SW480 (cell line): ENCODE results near the gene PCLO.
A peak's percentile ranks its signal among the peaks of the same experiment; 100 is the strongest.
"Not testable (repeated sequence)": the region's sequence is repeated elsewhere in the genome, so short reads cannot be mapped to it uniquely, and the experiment has no call there.

ENCODE experiments used
- DNase-seq: peaks from one replicate; pipeline ENCODE4 v3.0.0-alpha.2; 2016; ENCODE audit warnings: low spot score

Gene PCLO

DNA sequence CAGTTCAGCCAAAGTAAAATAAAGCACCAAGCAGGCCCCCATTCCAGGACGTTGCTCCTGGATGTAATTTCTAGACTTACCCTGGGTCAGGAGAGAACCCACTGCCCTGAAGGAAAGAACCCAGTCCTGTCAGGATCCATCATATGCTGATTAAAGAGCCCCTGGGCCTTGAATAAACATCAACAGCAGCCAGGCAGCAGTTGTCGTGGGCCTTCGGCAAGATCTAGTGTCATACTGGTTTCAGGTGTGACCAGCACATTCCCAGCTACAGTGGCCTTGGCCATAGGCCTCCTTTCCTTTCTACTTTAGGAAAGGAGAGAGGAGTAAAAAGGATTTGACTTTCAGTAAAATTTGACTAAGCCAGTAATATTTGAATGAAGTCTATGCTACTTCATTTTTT lies 430.0 kb downstream of the PCLO start:
- no peak for DNase-seq

GRCh38 chr7:82729172-82730030 lies 433.3 kb downstream of the PCLO start:
- DNase-seq, result peak; percentile 48

GRCh38 chr7:82726038-82726800 lies 436.5 kb downstream of the PCLO start:
- DNase-seq, result no peak

DNA sequence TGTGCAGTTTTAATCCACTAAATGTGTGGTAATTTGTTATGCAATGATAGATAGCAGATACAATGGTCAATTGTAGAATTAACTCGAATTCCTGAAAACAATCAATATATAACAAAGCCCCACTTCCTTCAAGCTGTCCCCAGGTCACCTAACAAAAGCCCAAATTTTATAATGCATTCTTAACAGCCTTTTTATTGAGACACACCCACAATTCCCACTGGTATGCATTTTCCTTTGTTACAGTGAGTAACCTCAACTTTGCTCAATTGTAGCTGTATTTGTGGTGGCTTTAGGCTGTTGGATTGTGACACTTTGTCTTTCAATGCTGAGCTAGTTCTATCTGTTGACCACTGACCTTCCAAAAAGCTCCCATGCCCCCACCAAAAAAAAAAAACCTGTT lies 439.3 kb downstream of the PCLO start:
- peak; percentile 16 for DNase-seq

- DNase-seq, result no peak
Observed at GRCh38 chr7:82722946-82723345, 439.7 kb downstream of the PCLO start.

- no peak for DNase-seq
Observed at GRCh38 chr7:82715344-82715743, 447.3 kb downstream of the PCLO start.

DNA sequence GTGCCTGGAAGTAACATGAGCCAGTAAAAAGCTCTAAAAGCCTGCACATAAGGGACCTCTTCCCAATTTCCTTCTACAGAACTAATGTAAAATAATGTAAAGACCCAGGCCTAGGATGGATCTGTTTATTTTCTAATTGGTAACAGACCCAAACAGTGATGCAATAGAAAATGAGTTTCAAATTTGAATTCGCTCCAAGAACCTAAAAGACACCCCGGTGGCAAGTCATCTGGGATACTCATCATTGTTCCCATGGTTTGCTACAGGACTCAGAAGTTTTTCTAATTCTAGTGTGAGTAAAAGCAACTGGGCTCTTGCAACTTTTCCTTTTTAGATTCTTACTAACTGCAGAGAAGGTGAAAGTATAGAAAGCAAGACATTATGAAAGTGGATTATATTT lies 447.8 kb downstream of the PCLO start:
- no peak for DNase-seq

GRCh38 chr7:82713506-82713905 lies 449.2 kb downstream of the PCLO start:
- no peak for DNase-seq

DNA sequence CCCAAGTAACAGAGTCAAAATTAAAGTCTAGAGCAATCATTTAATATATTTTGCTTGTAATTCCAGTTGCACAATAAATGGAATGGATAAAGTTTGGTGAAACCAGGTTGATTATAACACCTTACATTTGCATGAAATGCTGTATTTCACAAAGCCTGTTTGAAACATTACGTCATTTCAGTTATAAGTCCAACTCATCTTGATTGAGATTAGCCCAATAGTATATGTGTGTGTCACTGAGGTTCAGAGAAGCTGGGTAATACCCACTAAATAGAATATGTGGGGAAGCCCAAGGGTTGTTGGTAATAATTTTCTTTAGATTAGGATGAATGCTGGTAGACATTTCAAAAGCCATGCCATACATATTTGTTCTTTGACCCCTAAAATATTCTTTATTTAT lies 456.3 kb downstream of the PCLO start:
- not testable (repeated sequence) for DNase-seq

DNA sequence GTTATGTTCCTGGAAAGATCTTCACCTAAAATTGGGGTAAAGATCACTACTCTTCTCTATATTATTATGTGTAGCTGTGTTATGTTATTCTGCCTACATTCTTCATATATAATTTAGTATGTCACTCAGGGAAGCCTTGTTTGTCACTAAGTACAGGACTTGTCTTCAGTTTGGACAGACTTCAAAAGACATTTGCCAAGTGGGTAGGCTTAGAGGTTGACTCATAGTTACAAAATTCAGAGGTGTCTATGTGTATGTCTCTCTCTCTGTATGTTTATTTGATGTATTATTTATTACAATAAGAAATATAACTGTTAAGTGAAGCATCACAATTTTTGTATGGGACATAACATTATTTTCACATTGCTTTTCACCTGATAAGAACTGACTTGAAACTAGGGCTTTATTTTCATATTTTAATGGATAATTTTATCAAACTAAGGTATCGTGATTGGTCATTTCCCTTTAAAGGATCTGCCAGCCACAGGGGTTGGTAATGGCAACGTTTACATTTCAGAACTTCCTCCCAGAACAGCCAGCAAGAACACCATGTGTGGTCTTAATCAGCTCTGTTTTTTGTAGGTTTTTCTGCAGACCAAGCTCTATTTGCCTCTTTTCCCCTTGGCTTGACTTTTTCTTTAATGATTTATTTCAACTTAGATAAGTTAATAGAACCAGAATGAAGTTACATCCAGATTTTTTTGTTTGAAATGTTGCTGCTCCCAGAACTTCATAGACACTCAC lies 457.0 kb downstream of the PCLO start:
- no peak for DNase-seq

- no peak for DNase-seq
Observed at GRCh38 chr7:82704121-82704520, 458.6 kb downstream of the PCLO start.
